Esophagus squamous epithelium (tissue), 4 donors: ENCODE results near the gene CCL25.

Experiments used
- CTCF ChIP-seq, 6 experiments: fragments of 450-650 bp in 4 of 6; fragments of 200-600 bp in 2 of 6; sonication (generic) in 2 of 6; IDR thresholded peaks; one replicate each; pipeline ENCODE4 v1.5.1; 2016 to 2019; ENCODE audit warnings: antibody characterized with exemption in 6 of 6, mild to moderate bottlenecking in 4 of 6, moderate library complexity in 4 of 6
- POLR2A ChIP-seq, 4 donors: fragments of 450-650 bp; IDR thresholded peaks; one replicate each; pipeline ENCODE4 v1.6.1; 2017; ENCODE audit warnings: antibody characterized with exemption in 4 of 4, mild to moderate bottlenecking in 4 of 4, moderate library complexity in 3 of 4

- TF ChIP-seq CTCF (IDR thresholded peaks at IDR 0.05) (no peak), POLR2A (IDR thresholded peaks at IDR 0.05) (no peak)
Observed at GRCh38 chr19:8081569-8082550, 29.3 kb downstream of the CCL25 start.
